Measurements from ENCODE around the gene OXTR.

GRCh38 chr3:8777978-8778267 lies 8.5 kb upstream of the OXTR start:
- TF ChIP-seq CTCF (conservative IDR thresholded peaks at IDR 0.05; ENCODE audit: low read depth, low read length) = no peak
- TF ChIP-seq RAD21 (IDR thresholded peaks at IDR 0.05; ENCODE audit: low read length) = no peak
- TF ChIP-seq CEBPB (IDR thresholded peaks at IDR 0.05; ENCODE audit: low read depth, low read length) = no peak
- no peak for TF ChIP-seq SMC3 (IDR thresholded peaks at IDR 0.05; ENCODE audit: low read depth, low read length)
- no peak for TF ChIP-seq POLR2A (IDR thresholded peaks at IDR 0.05; ENCODE audit: low read depth, low read length)
- no peak for TF ChIP-seq USF2 (IDR thresholded peaks at IDR 0.05; ENCODE audit: low read depth, low read length)
- TF ChIP-seq MAZ (IDR thresholded peaks at IDR 0.05; ENCODE audit: borderline replicate concordance, low read depth, low read length) = no peak
- no peak for TF ChIP-seq RCOR1 (IDR thresholded peaks at IDR 0.05; ENCODE audit: insufficient replicate concordance, low read length)

Measured in IMR-90 (cell line).